ENCODE data around the gene ACP6.

ACP6 gene

DNA sequence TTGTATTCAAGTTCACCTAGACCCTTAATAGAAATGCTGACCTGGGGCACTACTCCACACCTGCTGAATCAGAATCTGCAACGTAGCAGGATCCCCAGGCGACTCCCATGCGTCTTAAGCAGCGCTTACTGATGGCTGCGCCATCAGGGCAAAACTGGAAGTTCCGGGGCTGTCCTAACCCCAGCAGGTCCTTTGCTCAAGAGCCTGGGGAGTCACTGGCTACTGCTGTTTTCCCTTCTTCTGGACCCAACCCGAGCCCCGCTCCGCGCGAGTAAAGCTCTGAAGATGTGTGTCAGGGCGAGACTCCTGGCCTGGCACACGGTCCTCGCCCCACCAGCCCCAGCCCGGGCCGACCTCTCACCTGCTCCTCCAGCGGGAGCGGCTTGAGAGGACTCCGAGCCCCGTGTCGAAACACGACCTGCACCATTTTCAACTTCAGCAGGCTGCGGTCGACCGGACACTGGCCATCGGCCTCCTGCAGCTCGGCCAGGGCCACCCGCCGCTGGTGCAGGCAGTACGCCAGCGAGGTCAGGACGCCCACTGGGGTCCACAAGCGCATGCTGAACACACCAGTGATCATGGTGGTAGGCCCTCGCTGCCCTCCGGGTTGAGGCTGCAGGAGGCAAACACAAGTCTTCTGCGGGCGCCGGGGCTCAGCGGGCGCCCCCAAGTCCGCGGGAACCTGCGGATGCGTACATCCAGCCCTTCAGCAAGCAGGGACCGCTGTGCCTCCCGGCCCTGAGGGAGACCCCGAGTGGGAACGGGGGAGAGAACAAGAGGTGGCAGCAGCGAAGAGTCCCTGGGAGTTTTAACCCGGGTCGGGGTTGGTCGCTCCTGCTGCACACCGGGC lies 630 bp downstream of the ACP6 start:
- ChIA-PET CTCF (interaction anchor here (0.5 to 0.6 kb wide), 2 partner anchors 204 to 444 kb away, joined by 3 to 4 read pairs; no protein-coding TSS in a partner anchor), POLR2A (interaction anchor here (0.8 to 1.7 kb wide), 5 partner anchors 8 to 594 kb away, joined by 3 to 9 read pairs (median 3); no protein-coding TSS in a partner anchor)
- no peaks in the 10 kb centered on the region for H3K36me3 ChIP-seq (ENCODE audit: control insufficient read depth in 2 of 2, insufficient read depth in 1 of 2, low read length in 2 of 2)
- H3K9me3 ChIP-seq (ENCODE audit: control insufficient read depth, insufficient read depth, low read depth, low read length): no peaks in the 10 kb centered on the region
- no peaks in the 10 kb centered on the region for H3K4me1 ChIP-seq (ENCODE audit: control insufficient read depth, insufficient read depth, low read length)
- peak overlapping the region; percentile 51 for H3K4me3 ChIP-seq (ENCODE audit: low read depth, low read length)
- peak overlapping the region; percentile 65; the same call in 1 of the 2 replicates for H3K27ac ChIP-seq (ENCODE audit: extremely low read depth, low read depth, low read length)
- TF ChIP-seq ZNF292 (tag by site-specific recombination; IDR thresholded peaks at IDR 0.05; ENCODE audit: borderline replicate concordance, low read depth): no peak
- TF ChIP-seq ZNF184 (tag by site-specific recombination; IDR thresholded peaks at IDR 0.05): no peak
- TF ChIP-seq, protein P1, sequence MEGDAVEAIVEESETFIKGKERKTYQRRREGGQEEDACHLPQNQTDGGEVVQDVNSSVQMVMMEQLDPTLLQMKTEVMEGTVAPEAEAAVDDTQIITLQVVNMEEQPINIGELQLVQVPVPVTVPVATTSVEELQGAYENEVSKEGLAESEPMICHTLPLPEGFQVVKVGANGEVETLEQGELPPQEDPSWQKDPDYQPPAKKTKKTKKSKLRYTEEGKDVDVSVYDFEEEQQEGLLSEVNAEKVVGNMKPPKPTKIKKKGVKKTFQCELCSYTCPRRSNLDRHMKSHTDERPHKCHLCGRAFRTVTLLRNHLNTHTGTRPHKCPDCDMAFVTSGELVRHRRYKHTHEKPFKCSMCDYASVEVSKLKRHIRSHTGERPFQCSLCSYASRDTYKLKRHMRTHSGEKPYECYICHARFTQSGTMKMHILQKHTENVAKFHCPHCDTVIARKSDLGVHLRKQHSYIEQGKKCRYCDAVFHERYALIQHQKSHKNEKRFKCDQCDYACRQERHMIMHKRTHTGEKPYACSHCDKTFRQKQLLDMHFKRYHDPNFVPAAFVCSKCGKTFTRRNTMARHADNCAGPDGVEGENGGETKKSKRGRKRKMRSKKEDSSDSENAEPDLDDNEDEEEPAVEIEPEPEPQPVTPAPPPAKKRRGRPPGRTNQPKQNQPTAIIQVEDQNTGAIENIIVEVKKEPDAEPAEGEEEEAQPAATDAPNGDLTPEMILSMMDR (tag by site-specific recombination; IDR thresholded peaks at IDR 0.05): peak; percentile 57
- TF ChIP-seq ZSCAN30 (tag by site-specific recombination; IDR thresholded peaks at IDR 0.05): 0 out of 2 replicates have a peak, but pooled peaks have one; percentile 2
- TF ChIP-seq, protein P2, sequence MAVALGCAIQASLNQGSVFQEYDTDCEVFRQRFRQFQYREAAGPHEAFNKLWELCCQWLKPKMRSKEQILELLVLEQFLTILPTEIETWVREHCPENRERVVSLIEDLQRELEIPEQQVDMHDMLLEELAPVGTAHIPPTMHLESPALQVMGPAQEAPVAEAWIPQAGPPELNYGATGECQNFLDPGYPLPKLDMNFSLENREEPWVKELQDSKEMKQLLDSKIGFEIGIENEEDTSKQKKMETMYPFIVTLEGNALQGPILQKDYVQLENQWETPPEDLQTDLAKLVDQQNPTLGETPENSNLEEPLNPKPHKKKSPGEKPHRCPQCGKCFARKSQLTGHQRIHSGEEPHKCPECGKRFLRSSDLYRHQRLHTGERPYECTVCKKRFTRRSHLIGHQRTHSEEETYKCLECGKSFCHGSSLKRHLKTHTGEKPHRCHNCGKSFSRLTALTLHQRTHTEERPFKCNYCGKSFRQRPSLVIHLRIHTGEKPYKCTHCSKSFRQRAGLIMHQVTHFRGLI (tag by site-specific recombination; IDR thresholded peaks at IDR 0.05): no peak
- no peak for TF ChIP-seq ZNF24 (tag by site-specific recombination; IDR thresholded peaks at IDR 0.05)
- TF ChIP-seq, protein P3, sequence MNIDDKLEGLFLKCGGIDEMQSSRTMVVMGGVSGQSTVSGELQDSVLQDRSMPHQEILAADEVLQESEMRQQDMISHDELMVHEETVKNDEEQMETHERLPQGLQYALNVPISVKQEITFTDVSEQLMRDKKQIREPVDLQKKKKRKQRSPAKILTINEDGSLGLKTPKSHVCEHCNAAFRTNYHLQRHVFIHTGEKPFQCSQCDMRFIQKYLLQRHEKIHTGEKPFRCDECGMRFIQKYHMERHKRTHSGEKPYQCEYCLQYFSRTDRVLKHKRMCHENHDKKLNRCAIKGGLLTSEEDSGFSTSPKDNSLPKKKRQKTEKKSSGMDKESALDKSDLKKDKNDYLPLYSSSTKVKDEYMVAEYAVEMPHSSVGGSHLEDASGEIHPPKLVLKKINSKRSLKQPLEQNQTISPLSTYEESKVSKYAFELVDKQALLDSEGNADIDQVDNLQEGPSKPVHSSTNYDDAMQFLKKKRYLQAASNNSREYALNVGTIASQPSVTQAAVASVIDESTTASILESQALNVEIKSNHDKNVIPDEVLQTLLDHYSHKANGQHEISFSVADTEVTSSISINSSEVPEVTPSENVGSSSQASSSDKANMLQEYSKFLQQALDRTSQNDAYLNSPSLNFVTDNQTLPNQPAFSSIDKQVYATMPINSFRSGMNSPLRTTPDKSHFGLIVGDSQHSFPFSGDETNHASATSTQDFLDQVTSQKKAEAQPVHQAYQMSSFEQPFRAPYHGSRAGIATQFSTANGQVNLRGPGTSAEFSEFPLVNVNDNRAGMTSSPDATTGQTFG (tag by site-specific recombination; IDR thresholded peaks at IDR 0.05; ENCODE audit: borderline replicate concordance): no peak
- TF ChIP-seq ZNF555 (tag by site-specific recombination; conservative IDR thresholded peaks at IDR 0.05): no peak
- TF ChIP-seq, protein P4, sequence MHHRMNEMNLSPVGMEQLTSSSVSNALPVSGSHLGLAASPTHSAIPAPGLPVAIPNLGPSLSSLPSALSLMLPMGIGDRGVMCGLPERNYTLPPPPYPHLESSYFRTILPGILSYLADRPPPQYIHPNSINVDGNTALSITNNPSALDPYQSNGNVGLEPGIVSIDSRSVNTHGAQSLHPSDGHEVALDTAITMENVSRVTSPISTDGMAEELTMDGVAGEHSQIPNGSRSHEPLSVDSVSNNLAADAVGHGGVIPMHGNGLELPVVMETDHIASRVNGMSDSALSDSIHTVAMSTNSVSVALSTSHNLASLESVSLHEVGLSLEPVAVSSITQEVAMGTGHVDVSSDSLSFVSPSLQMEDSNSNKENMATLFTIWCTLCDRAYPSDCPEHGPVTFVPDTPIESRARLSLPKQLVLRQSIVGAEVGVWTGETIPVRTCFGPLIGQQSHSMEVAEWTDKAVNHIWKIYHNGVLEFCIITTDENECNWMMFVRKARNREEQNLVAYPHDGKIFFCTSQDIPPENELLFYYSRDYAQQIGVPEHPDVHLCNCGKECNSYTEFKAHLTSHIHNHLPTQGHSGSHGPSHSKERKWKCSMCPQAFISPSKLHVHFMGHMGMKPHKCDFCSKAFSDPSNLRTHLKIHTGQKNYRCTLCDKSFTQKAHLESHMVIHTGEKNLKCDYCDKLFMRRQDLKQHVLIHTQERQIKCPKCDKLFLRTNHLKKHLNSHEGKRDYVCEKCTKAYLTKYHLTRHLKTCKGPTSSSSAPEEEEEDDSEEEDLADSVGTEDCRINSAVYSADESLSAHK (tag by site-specific recombination; IDR thresholded peaks at IDR 0.05): no peak
- TF ChIP-seq, protein P5, sequence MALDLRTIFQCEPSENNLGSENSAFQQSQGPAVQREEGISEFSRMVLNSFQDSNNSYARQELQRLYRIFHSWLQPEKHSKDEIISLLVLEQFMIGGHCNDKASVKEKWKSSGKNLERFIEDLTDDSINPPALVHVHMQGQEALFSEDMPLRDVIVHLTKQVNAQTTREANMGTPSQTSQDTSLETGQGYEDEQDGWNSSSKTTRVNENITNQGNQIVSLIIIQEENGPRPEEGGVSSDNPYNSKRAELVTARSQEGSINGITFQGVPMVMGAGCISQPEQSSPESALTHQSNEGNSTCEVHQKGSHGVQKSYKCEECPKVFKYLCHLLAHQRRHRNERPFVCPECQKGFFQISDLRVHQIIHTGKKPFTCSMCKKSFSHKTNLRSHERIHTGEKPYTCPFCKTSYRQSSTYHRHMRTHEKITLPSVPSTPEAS (tag by site-specific recombination; IDR thresholded peaks at IDR 0.05): no peak
- TF ChIP-seq, protein P6, sequence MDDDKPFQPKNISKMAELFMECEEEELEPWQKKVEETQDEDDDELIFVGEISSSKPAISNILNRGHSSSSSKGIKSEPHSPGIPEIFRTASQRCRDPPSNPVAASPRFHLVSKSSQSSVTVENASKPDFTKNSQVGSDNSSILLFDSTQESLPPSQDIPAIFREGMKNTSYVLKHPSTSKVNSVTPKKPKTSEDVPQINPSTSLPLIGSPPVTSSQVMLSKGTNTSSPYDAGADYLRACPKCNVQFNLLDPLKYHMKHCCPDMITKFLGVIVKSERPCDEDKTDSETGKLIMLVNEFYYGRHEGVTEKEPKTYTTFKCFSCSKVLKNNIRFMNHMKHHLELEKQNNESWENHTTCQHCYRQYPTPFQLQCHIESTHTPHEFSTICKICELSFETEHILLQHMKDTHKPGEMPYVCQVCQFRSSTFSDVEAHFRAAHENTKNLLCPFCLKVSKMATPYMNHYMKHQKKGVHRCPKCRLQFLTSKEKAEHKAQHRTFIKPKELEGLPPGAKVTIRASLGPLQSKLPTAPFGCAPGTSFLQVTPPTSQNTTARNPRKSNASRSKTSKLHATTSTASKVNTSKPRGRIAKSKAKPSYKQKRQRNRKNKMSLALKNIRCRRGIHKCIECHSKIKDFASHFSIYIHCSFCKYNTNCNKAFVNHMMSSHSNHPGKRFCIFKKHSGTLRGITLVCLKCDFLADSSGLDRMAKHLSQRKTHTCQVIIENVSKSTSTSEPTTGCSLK (tag by site-specific recombination; IDR thresholded peaks at IDR 0.05): no peak
- TF ChIP-seq, protein P7, sequence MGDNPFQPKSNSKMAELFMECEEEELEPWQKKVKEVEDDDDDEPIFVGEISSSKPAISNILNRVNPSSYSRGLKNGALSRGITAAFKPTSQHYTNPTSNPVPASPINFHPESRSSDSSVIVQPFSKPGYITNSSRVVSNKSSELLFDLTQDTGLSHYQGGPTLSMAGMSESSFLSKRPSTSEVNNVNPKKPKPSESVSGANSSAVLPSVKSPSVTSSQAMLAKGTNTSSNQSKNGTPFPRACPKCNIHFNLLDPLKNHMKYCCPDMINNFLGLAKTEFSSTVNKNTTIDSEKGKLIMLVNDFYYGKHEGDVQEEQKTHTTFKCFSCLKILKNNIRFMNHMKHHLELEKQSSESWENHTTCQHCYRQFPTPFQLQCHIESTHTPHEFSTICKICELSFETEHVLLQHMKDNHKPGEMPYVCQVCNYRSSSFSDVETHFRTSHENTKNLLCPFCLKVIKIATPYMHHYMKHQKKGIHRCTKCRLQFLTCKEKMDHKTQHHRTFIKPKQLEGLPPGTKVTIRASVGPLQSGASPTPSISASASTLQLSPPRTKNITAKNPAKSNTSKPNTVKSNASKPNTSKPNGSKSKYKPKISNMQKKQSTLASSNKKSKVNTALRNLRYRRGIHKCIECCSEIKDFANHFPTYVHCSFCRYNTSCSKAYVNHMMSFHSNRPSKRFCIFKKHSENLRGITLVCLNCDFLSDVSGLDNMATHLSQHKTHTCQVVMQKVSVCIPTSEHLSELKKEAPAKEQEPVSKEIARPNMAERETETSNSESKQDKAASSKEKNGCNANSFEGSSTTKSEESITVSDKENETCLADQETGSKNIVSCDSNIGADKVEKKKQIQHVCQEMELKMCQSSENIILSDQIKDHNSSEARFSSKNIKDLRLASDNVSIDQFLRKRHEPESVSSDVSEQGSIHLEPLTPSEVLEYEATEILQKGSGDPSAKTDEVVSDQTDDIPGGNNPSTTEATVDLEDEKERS (tag by site-specific recombination; IDR thresholded peaks at IDR 0.05): no peak
- TF ChIP-seq ZNF48 (tag by site-specific recombination; IDR thresholded peaks at IDR 0.05): no peak
- TF ChIP-seq ZNF169 (tag by site-specific recombination; IDR thresholded peaks at IDR 0.05): no peak
- TF ChIP-seq ZNF510 (tag by site-specific recombination; IDR thresholded peaks at IDR 0.05; ENCODE audit: insufficient replicate concordance): no peak
- no peak for TF ChIP-seq TCF7L2 (IDR thresholded peaks at IDR 0.05; ENCODE audit: borderline replicate concordance, low read depth, low read length)
- peak; percentile 94 for TF ChIP-seq ZIC2 (tag by site-specific recombination; IDR thresholded peaks at IDR 0.05)
- TF ChIP-seq OSR2 (tag by site-specific recombination; IDR thresholded peaks at IDR 0.05): no peak
- TF ChIP-seq ZNF394 (tag by site-specific recombination; IDR thresholded peaks at IDR 0.05; ENCODE audit: borderline replicate concordance): no peak; the same call in 1 of the 2 replicates
- TF ChIP-seq ZNF473 (tag by site-specific recombination; IDR thresholded peaks at IDR 0.05): no peak

All from HEK293 (cell line).